ENCODE results near the gene SLC20A1.

GRCh38 chr2:112699984-112700667 lies 54.4 kb downstream of the SLC20A1 start:
- TF ChIP-seq CTCF (IDR thresholded peaks at IDR 0.05 in 4 of 5, conservative IDR thresholded peaks at IDR 0.05 in 1 of 5) (no peak), POLR2A (IDR thresholded peaks at IDR 0.05) (no peak)

All from gastrocnemius medialis (tissue), 4 donors.